GM21390 (cell line): ENCODE data around the gene MYO9A.

Source experiments
- ATAC-seq: cut with Tn5 transposase; IDR thresholded peaks from one replicate; pipeline ENCODE4 v1.9.1; 2021; ENCODE audit not compliant: unreplicated experiment

The MYO9A gene

DNA sequence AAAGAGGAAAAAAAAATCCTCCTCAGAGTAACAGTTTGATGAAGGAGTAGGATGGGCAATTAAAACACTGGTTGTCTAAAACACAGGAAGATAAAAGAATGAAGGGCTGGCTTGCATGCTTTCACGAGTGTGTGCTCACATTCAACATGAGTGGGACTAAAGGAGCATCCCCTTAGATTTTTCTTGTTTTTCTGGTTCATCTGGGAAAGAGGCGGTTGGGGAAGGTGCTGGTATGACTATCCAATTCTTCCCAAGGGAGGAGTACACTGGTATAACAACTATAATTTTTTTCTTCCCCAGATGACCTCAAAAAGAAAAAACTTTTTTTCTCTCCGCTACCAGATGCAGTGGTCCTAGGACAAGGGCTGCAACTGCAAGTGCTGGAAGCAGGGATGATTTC, 143.7 kb downstream of the MYO9A start:
- ATAC-seq: no peak

DNA sequence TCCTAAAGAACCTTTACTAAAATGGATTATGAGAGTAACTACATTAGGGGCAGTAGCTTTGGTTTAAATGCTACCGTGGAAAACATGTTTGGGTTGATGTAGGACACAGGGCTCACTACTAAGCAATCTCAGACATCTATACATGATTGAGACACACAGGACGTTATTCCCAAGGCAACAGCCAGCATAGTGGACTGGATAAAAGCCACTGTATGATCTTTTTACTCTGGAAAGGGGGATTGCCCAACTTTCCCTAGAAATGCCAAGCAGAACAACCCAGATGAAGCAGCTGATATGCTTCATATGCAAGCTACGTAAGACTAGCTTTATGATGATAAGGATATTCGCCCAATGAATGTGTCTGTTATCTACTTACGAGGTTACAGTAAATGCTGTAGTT, 144.6 kb downstream of the MYO9A start:
- ATAC-seq: no peak

DNA sequence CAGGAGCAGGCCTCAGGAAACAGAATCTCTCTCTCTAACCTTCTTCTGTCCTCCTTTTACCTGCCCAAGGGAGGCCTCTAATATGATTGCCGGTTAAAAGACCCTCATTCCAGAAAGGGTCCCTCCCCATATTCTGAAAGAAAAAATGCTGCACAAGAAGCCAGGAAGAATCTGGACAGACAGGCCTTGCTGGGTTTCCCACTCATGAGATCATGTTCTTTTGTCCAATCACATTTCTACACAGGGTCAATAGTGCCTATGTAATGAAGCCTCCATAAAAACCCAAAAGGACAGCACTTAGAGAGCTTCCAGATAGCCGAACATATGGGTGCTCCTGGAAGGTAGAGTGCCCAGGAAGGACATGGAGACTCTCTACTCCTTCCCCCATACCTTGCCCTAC, 146.0 kb downstream of the MYO9A start:
- ATAC-seq: no peak

DNA sequence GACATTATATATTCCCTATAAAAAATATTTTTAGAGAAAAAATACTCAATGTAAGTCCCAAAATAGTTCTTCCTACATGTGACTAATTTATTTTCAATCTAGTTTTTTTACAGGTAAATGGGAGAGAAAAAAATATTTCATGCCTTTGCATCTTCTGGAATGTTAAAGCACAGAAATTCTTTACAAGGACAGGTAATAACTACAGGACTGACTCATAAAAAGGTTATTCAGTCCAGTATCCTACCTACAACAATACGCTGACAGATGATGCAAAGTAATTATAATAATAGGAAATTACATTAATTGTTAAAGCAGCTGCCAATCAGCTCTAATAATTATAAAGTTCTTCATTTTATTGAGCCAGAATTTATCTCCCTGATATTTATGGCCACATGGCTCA, 147.5 kb downstream of the MYO9A start:
- no peak for ATAC-seq

DNA sequence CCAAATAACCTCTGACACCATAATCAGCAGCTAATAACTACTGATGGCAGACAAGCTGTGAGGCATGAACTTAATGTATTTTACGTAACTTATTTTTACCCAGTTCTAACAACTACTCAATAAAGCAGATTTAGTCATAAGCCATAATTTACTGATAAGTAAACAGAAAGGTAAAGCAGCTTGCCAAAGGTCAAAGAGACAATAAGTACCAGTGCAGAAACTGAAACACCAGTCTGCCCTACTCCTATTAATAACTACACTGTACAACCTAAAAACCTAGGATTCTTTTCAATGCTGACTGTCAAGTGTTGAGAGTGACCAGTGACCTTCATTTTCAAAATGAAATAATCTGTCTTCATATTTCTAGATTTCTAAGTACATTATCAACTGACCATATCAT, 155.4 kb downstream of the MYO9A start:
- no peak for ATAC-seq

DNA sequence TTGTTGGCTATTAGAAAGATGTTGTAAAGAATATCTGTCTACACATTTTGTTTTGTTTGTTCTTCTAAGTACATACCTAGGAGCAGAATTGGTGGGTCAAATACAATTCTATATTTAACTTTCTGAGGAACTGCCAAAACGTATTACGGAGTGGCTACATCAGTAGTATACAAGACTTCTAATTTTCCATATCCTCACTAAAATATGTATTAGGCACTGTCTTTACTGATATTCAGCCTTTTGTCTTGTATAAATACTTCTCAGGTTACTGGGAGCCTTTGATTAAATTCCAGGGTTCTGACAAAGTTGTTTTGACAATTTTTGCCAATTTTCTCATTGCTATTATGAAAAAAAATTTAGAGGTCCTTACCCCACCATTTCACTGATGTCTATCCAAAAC, 160.9 kb downstream of the MYO9A start:
- no peak for ATAC-seq

DNA sequence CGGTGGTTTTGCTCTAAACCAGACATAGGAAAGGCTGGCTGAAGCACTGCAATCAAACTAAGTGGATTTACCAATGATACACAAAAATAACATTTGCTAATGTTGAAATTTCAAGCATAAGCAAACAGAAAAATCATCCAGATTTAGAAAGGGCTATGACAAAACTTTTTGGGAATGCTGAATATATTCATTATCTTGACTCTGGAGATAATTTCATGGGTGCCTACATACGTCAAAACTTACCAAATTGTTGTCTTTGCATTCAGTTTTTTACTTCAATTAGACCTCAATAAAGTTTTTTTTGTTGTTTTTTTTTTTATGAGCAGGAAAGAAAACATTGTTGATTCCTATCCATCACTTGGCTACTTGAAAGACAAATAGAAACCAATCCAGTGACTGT, 166.8 kb downstream of the MYO9A start:
- ATAC-seq: no peak

DNA sequence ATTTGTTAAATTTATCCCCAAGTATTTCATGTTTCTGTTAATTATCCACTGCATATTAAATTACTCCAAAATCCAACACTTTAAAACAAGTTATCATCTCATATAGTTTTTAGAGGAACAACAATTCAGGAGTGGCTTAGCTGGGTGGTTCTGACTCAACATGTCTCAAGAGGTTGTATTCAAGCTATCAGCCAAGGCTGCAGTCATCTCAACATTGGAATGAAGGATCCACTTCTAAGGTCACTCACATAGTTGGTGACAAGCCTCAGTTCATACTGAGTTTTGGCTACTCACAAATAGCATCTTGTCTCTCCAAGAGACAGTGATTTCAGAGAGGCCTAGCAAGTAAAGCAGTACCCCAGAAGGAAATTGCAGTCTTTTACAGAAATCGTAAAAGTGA, 172.9 kb downstream of the MYO9A start:
- no peak for ATAC-seq

DNA sequence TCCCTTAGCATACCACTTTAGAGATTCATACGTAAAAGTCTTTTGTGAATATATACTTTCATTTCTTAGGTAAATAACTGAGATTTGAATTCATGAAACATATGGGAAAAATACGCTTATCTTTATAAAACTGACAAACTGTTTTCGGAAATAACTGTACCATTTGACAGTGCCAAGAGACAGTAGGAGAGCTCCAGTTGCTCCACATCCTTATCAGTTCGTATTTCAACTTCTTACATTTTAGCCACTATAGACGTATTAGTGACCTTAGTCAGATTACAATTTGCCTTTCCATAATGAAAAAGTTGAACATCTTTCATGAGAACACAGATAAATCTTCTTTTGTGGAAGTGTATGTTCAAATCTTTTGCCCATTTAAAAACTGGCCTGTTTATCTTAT, 174.1 kb downstream of the MYO9A start:
- no peak for ATAC-seq

DNA sequence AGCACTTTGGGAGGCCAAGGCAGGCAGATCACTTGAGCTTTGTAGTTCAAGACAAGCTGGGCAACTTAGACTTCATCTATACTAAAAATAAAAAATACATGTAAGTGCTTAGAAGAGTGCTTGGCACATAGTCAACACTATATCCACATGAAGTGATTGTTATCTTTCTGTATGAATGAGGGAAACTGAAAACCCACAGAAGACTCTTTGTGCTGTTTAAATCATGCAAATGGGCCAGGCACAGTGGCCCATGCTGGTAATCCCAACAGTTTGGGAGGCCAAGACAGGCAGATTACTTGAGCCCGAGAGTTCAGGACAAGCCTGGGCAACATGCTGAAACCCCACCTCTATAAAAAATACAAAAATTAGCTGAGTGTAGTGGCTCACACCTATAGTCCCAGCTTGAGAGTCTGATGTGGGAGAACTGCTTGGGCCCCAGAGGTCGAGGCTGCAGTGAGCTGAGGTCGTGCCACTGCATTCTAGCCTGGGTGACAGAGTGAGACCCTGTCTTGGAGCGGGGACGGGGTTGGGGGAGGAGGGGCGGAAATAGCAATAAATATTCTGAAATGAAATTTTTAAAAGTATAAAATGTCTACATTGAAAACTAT, 177.9 kb downstream of the MYO9A start:
- peak; percentile 60 for ATAC-seq

DNA sequence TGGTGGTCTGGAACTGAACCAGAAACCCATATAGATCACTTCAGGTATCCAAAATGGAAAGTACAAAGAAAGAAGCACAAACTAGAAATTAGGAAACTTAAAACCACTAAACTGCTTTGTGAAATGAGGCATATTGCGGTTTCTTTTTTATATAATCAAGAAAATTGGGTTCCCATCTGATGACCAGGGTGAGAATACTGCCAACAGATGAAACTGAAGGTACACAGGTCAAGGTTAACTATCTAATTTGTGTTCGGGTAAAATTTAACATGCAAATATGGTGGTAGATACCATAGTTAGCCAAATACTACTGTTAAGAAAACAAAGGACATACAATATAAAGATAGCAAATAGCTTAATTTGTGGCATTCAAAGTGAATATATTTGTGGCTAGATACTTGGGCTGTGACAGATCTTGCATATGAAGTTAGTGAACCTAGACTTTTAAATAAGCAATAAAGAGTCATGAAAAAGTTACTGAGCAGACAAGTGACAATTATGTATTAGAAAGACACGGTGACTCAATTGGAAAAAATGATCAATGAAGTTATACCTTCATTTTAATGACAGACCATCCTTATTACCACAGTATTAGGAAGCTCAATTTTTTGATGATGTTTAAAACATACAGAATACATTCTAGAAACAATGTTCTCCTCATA, 180.2 kb downstream of the MYO9A start:
- ATAC-seq: no peak

DNA sequence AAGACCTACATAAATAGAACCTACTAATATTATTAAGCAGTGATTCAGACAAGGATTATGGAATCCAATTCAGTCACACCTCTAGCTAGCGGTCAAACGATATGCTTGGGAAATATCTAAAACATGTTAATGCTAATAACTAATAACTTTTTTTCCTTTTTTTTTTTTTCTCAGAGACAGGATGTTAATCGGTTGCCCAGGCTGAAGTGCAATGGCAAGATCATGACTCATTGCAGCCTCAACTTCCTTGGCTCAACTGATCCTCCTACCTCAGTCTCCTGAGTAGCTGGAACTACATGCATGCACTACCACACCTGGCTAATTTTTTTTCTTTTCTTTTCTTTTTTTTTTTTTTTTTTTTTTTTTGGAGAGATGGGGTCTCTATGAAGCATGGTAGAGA, 183.5 kb downstream of the MYO9A start:
- ATAC-seq: no peak

DNA sequence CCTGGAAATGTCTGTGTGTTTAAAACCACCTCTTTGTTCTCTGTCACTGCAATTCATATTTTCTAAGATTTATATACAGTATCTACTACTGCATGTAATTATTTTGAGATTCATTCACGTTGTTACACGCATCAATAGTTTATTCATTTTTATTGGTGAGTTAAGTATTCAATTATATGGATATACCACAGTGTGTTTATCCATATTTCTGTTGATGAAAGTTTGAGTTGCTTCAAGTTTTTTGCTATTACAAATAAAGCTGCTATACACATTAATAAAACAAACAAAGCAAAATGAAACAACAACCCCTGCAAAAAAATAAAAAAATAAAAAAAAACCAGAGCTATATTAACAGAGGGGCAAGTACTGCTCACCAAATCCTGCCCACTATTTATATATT, 185.3 kb downstream of the MYO9A start:
- ATAC-seq: no peak

DNA sequence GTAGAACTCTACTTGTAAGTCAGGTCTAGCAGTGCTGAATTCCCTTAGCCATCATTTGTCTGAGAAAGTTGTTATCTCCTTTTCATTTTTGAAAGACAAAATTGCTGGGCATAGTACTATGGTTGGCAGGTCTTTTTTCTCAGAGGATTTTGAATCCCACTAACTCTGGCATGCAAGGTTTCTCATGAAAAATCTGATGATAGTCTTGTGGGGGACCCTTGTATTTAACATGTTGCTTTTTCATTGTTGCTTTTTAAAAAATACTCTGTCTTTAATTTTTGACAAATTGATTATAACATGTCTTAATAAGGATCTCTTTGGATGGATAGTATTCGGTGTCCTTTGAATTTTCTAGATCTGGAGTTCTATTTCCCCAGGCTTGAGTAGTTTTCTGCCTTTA, 186.7 kb downstream of the MYO9A start:
- ATAC-seq: no peak

DNA sequence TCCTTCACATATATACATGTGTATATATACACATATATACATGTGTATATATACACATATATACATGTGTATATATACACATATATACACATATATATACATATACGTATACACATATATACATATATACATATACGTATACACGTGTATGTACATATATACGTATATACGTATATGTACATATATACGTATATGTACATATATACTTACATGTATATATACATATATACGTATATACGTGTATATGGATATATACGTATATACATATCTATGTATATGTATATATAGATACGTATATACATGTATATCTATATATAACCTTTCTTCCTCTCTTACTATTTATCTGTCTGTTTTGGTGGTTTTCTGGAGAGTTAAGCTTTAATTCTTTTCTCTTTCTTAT, 192.8 kb downstream of the MYO9A start:
- no peak for ATAC-seq

DNA sequence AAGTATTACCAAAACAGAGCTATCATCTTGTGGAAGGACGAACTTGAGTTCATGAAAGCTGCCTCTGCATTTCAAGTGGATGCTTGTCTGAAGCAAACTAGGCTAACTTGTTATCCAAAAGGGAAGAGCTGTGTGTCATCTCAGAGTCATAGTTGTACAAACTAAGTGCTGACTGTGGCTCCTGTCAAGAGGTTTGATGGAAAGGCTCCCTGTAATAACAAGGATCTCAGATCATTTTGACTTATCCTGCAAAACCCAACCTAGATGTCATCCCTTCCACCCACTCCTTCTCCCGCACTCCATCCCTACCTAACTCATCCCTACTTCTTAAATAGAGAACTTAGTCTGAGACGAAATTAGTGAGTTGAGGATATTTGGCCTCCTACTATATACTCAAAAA, 196.8 kb downstream of the MYO9A start:
- ATAC-seq: no peak

DNA sequence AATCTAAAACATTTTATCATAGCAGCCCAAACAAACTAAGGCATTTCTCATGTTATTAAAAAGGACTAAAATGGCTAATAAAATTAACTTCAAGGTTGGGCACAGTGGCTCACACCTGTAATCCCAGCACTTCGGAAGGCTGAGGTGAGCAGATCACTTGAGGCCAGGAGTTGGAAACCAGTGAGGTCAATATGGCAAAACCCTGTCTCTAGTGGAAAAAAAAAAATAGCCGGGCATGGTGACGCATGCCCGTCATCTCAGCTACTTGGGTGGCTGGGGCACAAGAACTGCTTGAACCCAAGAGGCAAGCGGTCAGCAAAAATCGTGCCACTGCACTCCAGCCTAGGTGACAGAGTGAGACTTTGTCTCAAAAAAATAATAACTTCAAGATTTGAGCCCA, 197.4 kb downstream of the MYO9A start:
- no peak for ATAC-seq

DNA sequence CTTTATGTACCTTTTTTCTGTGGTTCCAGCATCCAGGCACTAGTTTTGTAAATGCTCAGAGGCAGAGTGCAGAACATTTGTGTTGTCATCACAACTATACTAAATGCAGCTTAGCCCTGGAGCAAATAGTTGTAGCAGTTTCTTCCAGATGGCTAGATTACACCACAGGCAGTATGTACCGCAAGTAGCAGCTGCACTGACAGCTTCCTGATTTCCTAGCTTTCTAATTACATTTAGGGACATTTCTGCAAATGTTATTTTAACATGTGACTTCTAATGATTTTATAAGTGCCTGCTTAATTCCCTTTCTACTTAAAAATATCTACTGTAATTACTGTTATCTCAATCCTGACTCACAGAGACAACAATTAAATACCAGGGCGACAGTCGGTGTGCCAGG, 201.1 kb downstream of the MYO9A start:
- no peak for ATAC-seq

DNA sequence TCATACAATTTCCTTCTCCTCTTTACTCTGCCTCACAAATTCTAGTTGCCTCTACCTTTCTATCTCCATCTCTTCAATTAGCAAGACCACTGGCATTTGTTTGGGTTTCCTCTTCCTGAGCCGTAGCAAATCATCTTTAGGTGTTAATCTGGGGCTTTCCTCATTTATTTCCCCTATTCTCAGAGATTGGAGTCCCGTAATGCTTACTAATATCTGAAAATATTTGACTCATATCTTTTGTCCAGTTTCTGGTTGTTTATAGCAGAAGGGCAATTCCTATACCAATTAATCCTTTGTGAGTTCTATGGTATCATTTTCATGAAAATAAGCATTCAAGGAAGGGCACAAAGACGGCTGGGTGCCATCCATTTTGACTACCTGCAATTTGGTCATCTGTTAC, 203.9 kb downstream of the MYO9A start:
- no peak for ATAC-seq

DNA sequence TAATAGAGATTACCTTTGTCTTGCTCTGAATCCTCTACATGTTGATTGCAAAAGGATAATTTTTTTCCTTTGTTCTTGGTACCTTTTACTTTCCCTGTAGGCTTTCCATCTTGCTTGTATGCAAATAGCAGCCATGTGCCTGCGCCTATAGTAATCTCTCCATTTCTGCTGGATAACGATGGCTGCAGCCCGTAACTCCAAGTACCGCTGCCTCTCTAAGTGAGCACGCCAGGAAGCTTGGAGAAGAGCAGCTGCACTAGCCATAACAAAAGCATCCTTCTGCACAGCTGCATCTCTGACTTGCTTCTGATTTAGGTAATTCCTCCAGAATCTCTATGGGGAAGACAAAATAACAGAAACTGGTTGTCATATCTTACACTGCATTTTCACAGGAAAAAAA, 218.3 kb downstream of the MYO9A start:
- no peak for ATAC-seq

DNA sequence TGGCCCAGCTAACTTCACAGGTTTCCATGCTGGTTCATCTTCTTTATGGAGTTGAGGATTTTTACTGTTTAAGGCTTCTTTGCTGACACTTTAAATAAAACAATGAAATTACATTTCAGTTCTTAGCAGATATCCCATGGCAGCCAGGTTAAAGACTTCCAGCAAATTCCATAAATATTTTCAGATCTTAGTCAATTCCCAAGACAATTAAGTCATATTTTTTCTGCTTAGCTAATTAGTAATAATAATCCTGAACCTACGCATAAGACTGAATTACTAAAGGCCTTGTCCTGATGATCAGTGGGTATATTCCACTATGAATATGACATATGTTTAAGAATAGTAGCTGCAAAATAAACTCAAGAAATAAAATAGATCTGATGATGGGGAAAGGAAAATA, 224.3 kb downstream of the MYO9A start:
- no peak for ATAC-seq

DNA sequence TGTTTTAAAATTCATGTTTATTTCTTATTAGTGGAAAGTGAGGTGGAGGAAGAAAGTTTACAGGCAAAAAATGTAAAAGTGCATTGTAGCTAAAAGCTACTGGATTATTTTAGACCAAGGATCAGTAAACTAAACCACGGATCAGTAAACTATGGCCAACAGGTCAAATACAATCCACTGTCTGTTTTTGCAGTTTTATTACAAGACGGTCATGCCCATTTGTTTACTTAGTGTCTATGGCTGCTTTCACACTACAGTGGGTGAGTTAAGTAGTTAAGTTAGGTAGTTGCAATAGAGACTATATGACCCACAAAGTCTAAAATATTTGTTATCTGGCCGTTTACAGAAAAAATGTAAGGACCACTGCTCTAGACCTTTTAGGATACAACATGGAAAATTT, 225.6 kb downstream of the MYO9A start:
- ATAC-seq: no peak

DNA sequence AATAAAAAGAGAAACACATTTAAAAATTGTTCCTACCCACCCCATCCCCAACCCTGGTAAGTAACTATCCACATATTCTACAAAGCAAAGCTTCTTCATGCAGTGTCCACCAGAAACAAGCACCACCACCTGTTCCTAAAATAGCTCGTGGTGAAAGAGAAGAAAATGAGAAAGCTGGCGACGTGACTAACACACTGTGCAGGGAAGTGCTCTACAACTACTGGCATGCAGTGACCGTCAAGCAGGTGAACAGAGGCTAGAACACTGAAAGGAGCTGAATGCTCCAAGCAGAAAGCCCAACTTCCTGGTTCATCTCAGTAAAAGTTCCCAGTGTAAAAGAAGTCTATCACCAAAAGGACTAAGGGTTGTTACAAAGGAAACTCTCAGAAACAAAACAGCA, 226.9 kb downstream of the MYO9A start:
- ATAC-seq: no peak
